Keratinocyte (primary cell): ENCODE measurements around the gene PRPF8. TPM values are rescaled to one million over a fixed set of nuclear protein-coding genes. Genes with fewer than 3 reads are reported as not detected.

Experiments used
- DNase-seq: peaks from one replicate; pipeline ENCODE4 v3.0.0-alpha.2; 2011; ENCODE audit warnings: low read depth, missing footprints, low spot score
- FAIRE-seq: peaks from 2 replicates; lab custom pipeline; 2011; peaks lifted over from hg19 to GRCh38; lab: Jason Lieb, UNC
- H2AFZ ChIP-seq: 2 replicates; pipeline ENCODE4 v1.6.0; 2012; ENCODE audit warnings: low read length, control low read depth, inconsistent platforms; ENCODE audit not compliant: control insufficient read depth
- H3K27ac ChIP-seq: 2 replicates; pipeline ENCODE4 v1.5.1; 2011; ENCODE audit warnings: low read length; ENCODE audit not compliant: control insufficient read depth, insufficient read depth
- H3K27me3 ChIP-seq: 3 replicates; pipeline ENCODE4 v1.6.0; 2011; ENCODE audit warnings: low read length; ENCODE audit not compliant: control insufficient read depth, insufficient read depth; ENCODE audit errors: extremely low read depth
- H3K36me3 ChIP-seq, 2 experiments: 2 replicates in 1 of 2; 3 replicates in 1 of 2; pipeline ENCODE4 v1.5.1; 2011; ENCODE audit warnings: low read length in 2 of 2, mild to moderate bottlenecking in 1 of 2; ENCODE audit not compliant: control insufficient read depth in 2 of 2, insufficient read depth in 2 of 2; ENCODE audit errors: extremely low read depth in 1 of 2
- H3K4me1 ChIP-seq: 3 replicates; pipeline ENCODE4 v1.5.1; 2011; ENCODE audit warnings: low read length; ENCODE audit not compliant: control insufficient read depth, insufficient read depth; ENCODE audit errors: extremely low read depth
- H3K4me2 ChIP-seq: 3 replicates; pipeline ENCODE4 v1.6.0; 2011; ENCODE audit warnings: low read depth, low read length; ENCODE audit not compliant: control insufficient read depth, insufficient read depth; ENCODE audit errors: extremely low read depth
- H3K4me3 ChIP-seq, 3 experiments: fragments of 200-600 bp in 1 of 3; sonication (generic) in 1 of 3; 2 replicates in 2 of 3; 3 replicates in 1 of 3; pipeline ENCODE4 v1.5.1; 2011 to 2016; ENCODE audit warnings: low read length in 3 of 3, mild to moderate bottlenecking in 3 of 3, control low read depth in 2 of 3, inconsistent platforms in 1 of 3, low read depth in 1 of 3, mixed read lengths in 1 of 3, mixed run types in 1 of 3, moderate library complexity in 1 of 3; ENCODE audit not compliant: control insufficient read depth in 2 of 3, insufficient read depth in 2 of 3; ENCODE audit errors: extremely low read depth in 1 of 3
- H3K79me2 ChIP-seq: 2 replicates; pipeline ENCODE4 v1.6.0; 2012; ENCODE audit warnings: low read length; ENCODE audit not compliant: control insufficient read depth, insufficient read depth
- H3K9ac ChIP-seq: 3 replicates; pipeline ENCODE4 v1.6.0; 2011; ENCODE audit warnings: low read length; ENCODE audit not compliant: control insufficient read depth, insufficient read depth; ENCODE audit errors: extremely low read depth
- H3K9me1 ChIP-seq: 3 replicates; pipeline ENCODE4 v1.6.0; 2011; ENCODE audit warnings: low read length; ENCODE audit not compliant: control insufficient read depth, insufficient read depth; ENCODE audit errors: extremely low read depth
- H3K9me3 ChIP-seq: 2 replicates; pipeline ENCODE4 v1.5.1; 2012; ENCODE audit warnings: low read depth, low read length; ENCODE audit not compliant: control insufficient read depth
- H4K20me1 ChIP-seq: 3 replicates; pipeline ENCODE4 v1.6.0; 2011; ENCODE audit warnings: low read length; ENCODE audit not compliant: control insufficient read depth, insufficient read depth; ENCODE audit errors: extremely low read depth
- CTCF ChIP-seq, 3 experiments: IDR thresholded peaks in 1 of 3; conservative IDR thresholded peaks in 1 of 3; optimal IDR thresholded peaks in 1 of 3; 2 replicates in 2 of 3; 3 replicates in 1 of 3; pipeline versions ENCODE3 to v1.5.1; 2011; ENCODE audit warnings: low read length in 3 of 3, mild to moderate bottlenecking in 3 of 3, moderate library complexity in 2 of 3, control low read depth in 1 of 3, inconsistent platforms in 1 of 3; ENCODE audit not compliant: insufficient read depth in 2 of 3; ENCODE audit errors: extremely low read depth in 1 of 3
- EZH2 ChIP-seq: IDR thresholded peaks from one replicate; pipeline ENCODE4 v1.6.1; 2012; ENCODE audit warnings: inconsistent platforms, mild to moderate bottlenecking, low read length, moderate library complexity
- dilution Hi-C: fragments of 300-500 bp; cut with MboI; formaldehyde crosslinking; loops from one replicate; pipeline ENCODE4 v1.7.0; 2020; ENCODE audit warnings: low sequenced_read_pairs; ENCODE audit not compliant: extremely low pct_ligation_motif_present
- polyA plus RNA-seq, 5 experiments: library from polyadenylated mRNA; depleted of rRNA in 3 of 5; stranded (reverse) in 3 of 5; stranded (forward) in 1 of 5; unstranded in 1 of 5; fragments of >200 nt; gene quantifications; 1 replicate in 1 of 5; 2 replicates in 3 of 5; 3 replicates in 1 of 5; pipeline versions ENCODE4 v1.2.1 to v1.2.3, GENCODE V29; 2011 to 2012; ENCODE audit warnings: missing spikeins in 2 of 5, low read depth in 1 of 5, low replicate concordance in 1 of 5
- small RNA-seq, 3 experiments: library from RNA; depleted of rRNA; stranded (forward); fragments of <200 nt; gene quantifications; one replicate each; pipeline ENCODE3, GENCODE V24; 2012; ENCODE audit warnings: low read depth in 3 of 3, low replicate concordance in 1 of 3; ENCODE audit not compliant: insufficient read length in 3 of 3

The PRPF8 gene
- polyA plus RNA-seq, 1 donor (not counting 4 experiments of a cell fraction or from before 2014, with no cell fraction given), result 97.5 TPM

GRCh38 chr17:1604831-1605528 is 79.7 kb downstream of the PRPF8 start:
- no peak for DNase-seq
- peaks cover 13% of the 10 kb centered on the region for H3K4me1 ChIP-seq

DNA sequence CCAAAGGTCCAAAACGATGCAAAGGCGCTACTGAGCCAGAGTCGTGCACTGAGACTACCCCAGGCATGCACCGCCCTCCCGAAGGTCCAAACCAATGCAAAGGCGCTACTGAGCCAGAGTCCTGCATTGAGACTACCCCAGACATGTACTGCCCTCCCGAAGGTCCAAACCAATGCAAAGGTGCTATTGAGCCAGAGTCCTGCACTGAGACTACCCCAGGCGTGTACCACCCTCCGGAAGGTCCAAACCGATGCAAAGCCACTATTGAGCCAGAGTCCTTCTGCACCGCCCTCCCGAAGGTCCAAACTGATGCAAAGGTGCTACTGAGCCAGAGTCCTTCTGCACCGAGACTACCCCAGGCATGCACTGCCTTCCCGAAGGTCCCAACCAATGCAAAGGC is 83.1 kb downstream of the PRPF8 start:
- dilution Hi-C loops, result no loop called here
- no peak overlapping the region for H3K27ac ChIP-seq
- FAIRE-seq, result no peak

More at GRCh38 chr17:1604831-1605528, 79.7 kb downstream of the PRPF8 start:
- FAIRE-seq, result no peak
- H4K20me1 ChIP-seq, result no peaks in the 10 kb centered on the region
- H3K27ac ChIP-seq, result no peak overlapping the region
- no peak overlapping the region for H3K4me2 ChIP-seq
- no peaks in the 10 kb centered on the region for H3K79me2 ChIP-seq
- peaks cover 0 to 3% of the 10 kb centered on the region in 2 experiments for H3K36me3 ChIP-seq
- dilution Hi-C loops, result no loop called here
- H3K27me3 ChIP-seq, result no peaks in the 10 kb centered on the region
- no peak overlapping the region for H2AFZ ChIP-seq
- no peak overlapping the region for H3K4me3 ChIP-seq
- H3K9ac ChIP-seq, result no peak overlapping the region
- peaks cover 4% of the 10 kb centered on the region for H3K9me3 ChIP-seq
- TF ChIP-seq EZH2 (no peak), CTCF (optimal IDR thresholded peaks at IDR 0.05 in 1 of 3, IDR thresholded peaks at IDR 0.05 in 1 of 3, conservative IDR thresholded peaks at IDR 0.05 in 1 of 3; ENCODE audit: extremely low read depth in 1 of 3, insufficient read depth in 2 of 3, low read length in 3 of 3) (no peak)
- H3K9me1 ChIP-seq, result no peaks in the 10 kb centered on the region

More for the DNA sequence above, 83.1 kb downstream of the PRPF8 start:
- Histone ChIP-seq H3K4me2 (no peak overlapping the region), H3K4me3 (no peak overlapping the region), H3K27me3 (no peaks in the 10 kb centered on the region), H3K36me3 (peaks cover 0 to 3% of the 10 kb centered on the region in 2 experiments), H3K9me1 (no peaks in the 10 kb centered on the region), H3K79me2 (no peaks in the 10 kb centered on the region), H4K20me1 (no peaks in the 10 kb centered on the region), H3K4me1 (peaks cover 5% of the 10 kb centered on the region), H3K9ac (no peak overlapping the region), H3K9me3 (peaks cover 4% of the 10 kb centered on the region), H2AFZ (no peak overlapping the region)
- no peak for DNase-seq
- TF ChIP-seq EZH2 (no peak), CTCF (optimal IDR thresholded peaks at IDR 0.05 in 1 of 3, IDR thresholded peaks at IDR 0.05 in 1 of 3, conservative IDR thresholded peaks at IDR 0.05 in 1 of 3; ENCODE audit: extremely low read depth in 1 of 3, insufficient read depth in 2 of 3, low read length in 3 of 3) (no peak)

Small RNA genes within 50 kb of the gene (small RNA-seq; reads per million reads assigned to genes)
- gene RN7SL105P, result 0 reads per million in 3 experiments

Other genes with a start within 250 kb of the PRPF8 start
- 111 to 127 TPM (median 117 TPM) in 3 replicates for gene CRK, start 228.6 kb downstream of the PRPF8 start, polyA plus RNA-seq
- gene MYO1C, start 192.2 kb downstream of the PRPF8 start, polyA plus RNA-seq, result 101 to 124 TPM (median 117 TPM) in 3 replicates
- 19.9 to 28.0 TPM (median 23.0 TPM) in 3 replicates for gene INPP5K, start 168.3 kb downstream of the PRPF8 start, polyA plus RNA-seq
- gene PITPNA, start 122.1 kb downstream of the PRPF8 start, polyA plus RNA-seq, result 45.2 to 80.0 TPM (median 76.5 TPM) in 3 replicates
- gene SLC43A2, start 56.0 kb downstream of the PRPF8 start, polyA plus RNA-seq, result 12.7 to 17.0 TPM (median 13.9 TPM) in 3 replicates
- gene SCARF1, start 39.1 kb downstream of the PRPF8 start, polyA plus RNA-seq, result 0.05 to 0.18 TPM (median 0.06 TPM) in 3 replicates
- gene RILP, start 35.0 kb downstream of the PRPF8 start, polyA plus RNA-seq, result 3.1 to 4.5 TPM (median 3.2 TPM) in 3 replicates
- 0.75 to 1.1 TPM (median 0.76 TPM) in 3 replicates for gene TLCD2, start 25.5 kb upstream of the PRPF8 start, polyA plus RNA-seq
- gene WDR81, start 39.8 kb upstream of the PRPF8 start, polyA plus RNA-seq, result 4.2 to 9.5 TPM (median 7.3 TPM) in 3 replicates
- 0.93 to 1.5 TPM (median 0.96 TPM) in 3 replicates for gene SERPINF2, start 58.0 kb upstream of the PRPF8 start, polyA plus RNA-seq
- gene SERPINF1, start 77.2 kb upstream of the PRPF8 start, polyA plus RNA-seq, result 17.3 to 29.8 TPM (median 23.2 TPM) in 3 replicates
- gene SMYD4, start 145.0 kb upstream of the PRPF8 start, polyA plus RNA-seq, result 5.6 to 6.3 TPM (median 5.8 TPM) in 3 replicates
- gene RPA1, start 145.1 kb upstream of the PRPF8 start, polyA plus RNA-seq, result 70.5 to 79.7 TPM (median 74.9 TPM) in 3 replicates